Pancreas (tissue), 10 donors: Measurements from ENCODE around the gene CARD9. TPM values are rescaled to one million over a fixed set of nuclear protein-coding genes. Genes with fewer than 3 reads are reported as not detected.
"Not testable (repeated sequence)": the region's sequence is repeated elsewhere in the genome, so short reads cannot be mapped to it uniquely, and the experiment has no call there.

Source experiments
- ATAC-seq, 4 donors: fragments of 200-7000 bp; cut with Tn5 transposase; one replicate each; pipeline versions ENCODE4 v1.8.0 to v1.9.1; 2020; ENCODE audit warnings: mild to moderate bottlenecking in 4 of 4, moderate library complexity in 4 of 4
- DNase-seq, 6 donors: peaks; one replicate each; pipeline ENCODE4 v3.0.0-alpha.2; 2020
- FAIRE-seq: peaks from 2 replicates; lab custom pipeline; 2012; peaks lifted over from hg19 to GRCh38; lab: Jason Lieb, UNC
- H3K27ac ChIP-seq, 4 donors: fragments of 200-600 bp; sonication (generic); 1 replicate in 3 of 4; 2 replicates in 1 of 4; pipeline versions ENCODE4 v1.5.0 to v1.8.0; 2020
- H3K27me3 ChIP-seq, 4 donors: fragments of 200-600 bp; one replicate each; pipeline ENCODE4 v1.8.0; 2021
- H3K36me3 ChIP-seq, 3 donors: fragments of 200-600 bp; sonication (generic) in 1 of 3; one replicate each; pipeline versions ENCODE4 v1.5.0 to v1.8.0; 2020 to 2021
- H3K4me1 ChIP-seq, 3 donors: fragments of 200-600 bp; one replicate each; pipeline ENCODE4 v1.8.0; 2021
- H3K4me3 ChIP-seq, 4 donors: fragments of 200-600 bp; sonication (generic) in 2 of 4; one replicate each; pipeline versions ENCODE4 v1.5.0 to v1.8.0; 2020 to 2021
- H3K9me3 ChIP-seq, 4 donors: fragments of 200-600 bp; one replicate each; pipeline ENCODE4 v1.8.0; 2021
- WGBS, 2 donors: extraction: QIAGEN DNeasy Blood & Tissue Kit; methylation state at CpG; one replicate each; pipeline ENCODE4 v1.1.7; 2013; 5-methylcytosine and 5-hydroxymethylcytosine counted together
- intact Hi-C, 3 donors: fragments of 100-400 bp; cut with DNase I; formaldehyde crosslinking; loops; one replicate each; pipeline versions ENCODE4 v1.11.1 to v1.14.2; 2022
- polyA plus RNA-seq, 2 donors: library from polyadenylated mRNA; stranded (reverse); fragments of 200-250 nt; gene quantifications; one replicate each; pipeline ENCODE4 v1.2.3, GENCODE V29; 2013
- total RNA-seq, 6 donors: library from RNA; stranded (reverse); fragmentation: NEBNext Ultra II Directional in 4 of 6; extraction: Animal tissue kit (Norgen Biotek cat#: 25700) in 4 of 6; gene quantifications; one replicate each; pipeline versions ENCODE4 v1.2.1 to v1.2.4, GENCODE V29; 2021 to 2023
- TF ChIP-seq, protein P1 (sequence below), 4 donors: fragments of 200-600 bp; sonication (generic) in 3 of 4; IDR thresholded peaks; one replicate each; pipeline versions ENCODE4 v1.5.0 to v1.8.0; 2021; ENCODE audit warnings: antibody characterized with exemption in 4 of 4
- donor health status: healthy with polysubstance abuse.
- donor health status: DM: no; HTN: no; CAD: no; lungs with moderate emphysema.
- donor health status: DM: no; HTN: no; CAD: no.
- donor health status: control.
- donor health status: control.
- donor health status: Bipolar disorder and iron deficiency.
- donor health status: DM: yes; HTN: yes; CAD: no.
- donor health status: DM: no; HTN: no; CAD: no.
- donor health status: DM: no; HTN: no; CAD: no.
- donor health status: DM: yes; HTN: yes; CAD: no.

Gene CARD9
- total and polyA plus RNA-seq, 8 donors, result 0.23 to 5.1 (median 1.1) TPM

GRCh38 chr9:136410500-136411287, 37.2 kb upstream of the CARD9 start, which contains the start of the genes ENTR1 and PMPCA:
ENTR1 (minus strand) TSS chr9:136410614; CDS start chr9:136410397, 217 bp downstream.
PMPCA (plus strand) TSS chr9:136410658; CDS start chr9:136410669, 11 bp downstream.
- Histone ChIP-seq H3K4me1 (peaks cover 0 to 15% (median 13%) of the 10 kb centered on the region in 3 donors), H3K27ac (peak within 1 kb of the TSS; percentile 67 to 74 (median 68)), H3K27me3 (no peaks in the 10 kb centered on the region), H3K36me3 (peaks cover 0 to 31% (median 11%) of the 10 kb centered on the region in 3 donors), H3K4me3 (peak within 1 kb of the TSS; percentile 72 to 97 (median 89)), H3K9me3 (no peaks in the 10 kb centered on the region)
- ATAC-seq (peak; percentile 91 to 97 (median 96)), FAIRE-seq (no peak), DNase-seq (peak; percentile 88 to 97 (median 92))
- WGBS, 2 donors, result 0 to 1% methylated on average over 74 to 83 of the region's 83 CpGs
- intact Hi-C loops, result no loop called here
- TF ChIP-seq, protein P1, sequence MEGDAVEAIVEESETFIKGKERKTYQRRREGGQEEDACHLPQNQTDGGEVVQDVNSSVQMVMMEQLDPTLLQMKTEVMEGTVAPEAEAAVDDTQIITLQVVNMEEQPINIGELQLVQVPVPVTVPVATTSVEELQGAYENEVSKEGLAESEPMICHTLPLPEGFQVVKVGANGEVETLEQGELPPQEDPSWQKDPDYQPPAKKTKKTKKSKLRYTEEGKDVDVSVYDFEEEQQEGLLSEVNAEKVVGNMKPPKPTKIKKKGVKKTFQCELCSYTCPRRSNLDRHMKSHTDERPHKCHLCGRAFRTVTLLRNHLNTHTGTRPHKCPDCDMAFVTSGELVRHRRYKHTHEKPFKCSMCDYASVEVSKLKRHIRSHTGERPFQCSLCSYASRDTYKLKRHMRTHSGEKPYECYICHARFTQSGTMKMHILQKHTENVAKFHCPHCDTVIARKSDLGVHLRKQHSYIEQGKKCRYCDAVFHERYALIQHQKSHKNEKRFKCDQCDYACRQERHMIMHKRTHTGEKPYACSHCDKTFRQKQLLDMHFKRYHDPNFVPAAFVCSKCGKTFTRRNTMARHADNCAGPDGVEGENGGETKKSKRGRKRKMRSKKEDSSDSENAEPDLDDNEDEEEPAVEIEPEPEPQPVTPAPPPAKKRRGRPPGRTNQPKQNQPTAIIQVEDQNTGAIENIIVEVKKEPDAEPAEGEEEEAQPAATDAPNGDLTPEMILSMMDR (IDR thresholded peaks at IDR 0.05), result no peak

DNA sequence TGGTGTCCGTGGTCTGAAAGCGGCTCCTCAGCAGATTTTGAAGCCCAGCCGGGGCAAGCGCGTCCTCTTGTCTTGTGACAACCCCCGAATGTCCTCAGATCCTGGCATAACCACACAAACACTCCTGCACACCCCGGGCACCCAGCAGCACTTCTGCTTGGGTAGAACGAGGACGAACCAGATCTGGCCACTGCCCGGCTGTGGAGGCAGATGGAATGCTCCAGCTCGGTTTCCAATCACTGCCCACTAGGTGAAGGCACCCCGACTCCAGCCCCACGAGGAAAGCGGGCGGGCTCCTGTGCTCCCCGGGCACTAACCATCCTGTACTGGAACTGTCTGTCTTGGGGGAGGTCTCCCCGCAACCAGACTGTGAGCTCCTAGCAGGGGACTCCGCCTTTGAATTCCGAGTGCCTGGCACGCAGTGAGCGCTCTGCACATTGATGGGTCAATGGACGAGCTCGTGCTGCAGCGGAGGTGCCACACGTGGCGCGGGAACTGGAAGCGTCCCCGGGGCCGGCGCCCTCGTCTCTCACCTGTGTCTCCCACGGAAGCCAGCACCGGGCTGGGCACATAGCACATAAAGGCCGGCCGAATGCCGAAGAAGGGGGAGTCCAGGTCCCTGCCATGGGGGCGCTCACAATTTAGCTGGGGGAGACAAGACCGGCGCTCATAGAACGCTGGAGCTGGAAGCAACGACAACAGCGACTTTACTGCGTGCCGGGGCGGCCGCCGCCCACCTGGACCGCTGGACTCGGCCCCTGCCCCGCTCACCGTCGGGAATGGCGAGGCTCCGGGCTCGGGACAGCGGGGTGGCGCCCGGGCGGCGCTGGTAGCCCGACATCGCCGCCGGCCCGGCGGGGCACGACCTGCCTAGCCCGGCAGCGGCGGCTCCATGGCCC, 36.3 kb upstream of the CARD9 start:
- Histone ChIP-seq H3K9me3 (no peaks in the 10 kb centered on the region), H3K27ac (peak overlapping the region in 2 of 4 donors; percentile 28 to 51)
- intact Hi-C loops, result no loop called here

GRCh38 chr9:136407911-136408310, 34.4 kb upstream of the CARD9 start:
- intact Hi-C loops, result no loop called here
- no peak for DNase-seq
- Histone ChIP-seq H3K4me1 (peaks cover 0 to 15% (median 13%) of the 10 kb centered on the region in 3 donors), H3K27me3 (no peaks in the 10 kb centered on the region), H3K27ac (no peak overlapping the region), H3K4me3 (no peak overlapping the region), H3K36me3 (peaks cover 0 to 19% (median 6%) of the 10 kb centered on the region in 3 donors), H3K9me3 (no peaks in the 10 kb centered on the region)
- FAIRE-seq, result no peak
- TF ChIP-seq, protein P1 (IDR thresholded peaks at IDR 0.05), result no peak
- no peak for ATAC-seq
- WGBS, 2 donors, result 87 to 90% methylated on average over 7 of the region's 7 CpGs

More for the DNA sequence above, 36.3 kb upstream of the CARD9 start:
- ATAC-seq, result peak; percentile 25 to 49 (median 39)
- 9 to 11% methylated on average over 51 to 71 of the region's 71 CpGs for WGBS, 2 donors
- TF ChIP-seq, protein P1 (IDR thresholded peaks at IDR 0.05), result no peak
- peak in 4 of 6 donors; percentile 29 to 78 (median 60) for DNase-seq
- Histone ChIP-seq H3K4me3 (peak overlapping the region; percentile 55 to 97 (median 76)), H3K27me3 (no peaks in the 10 kb centered on the region), H3K36me3 (peaks cover 0 to 30% (median 11%) of the 10 kb centered on the region in 3 donors), H3K4me1 (peaks cover 0 to 15% (median 13%) of the 10 kb centered on the region in 3 donors)
- no peak for FAIRE-seq

DNA sequence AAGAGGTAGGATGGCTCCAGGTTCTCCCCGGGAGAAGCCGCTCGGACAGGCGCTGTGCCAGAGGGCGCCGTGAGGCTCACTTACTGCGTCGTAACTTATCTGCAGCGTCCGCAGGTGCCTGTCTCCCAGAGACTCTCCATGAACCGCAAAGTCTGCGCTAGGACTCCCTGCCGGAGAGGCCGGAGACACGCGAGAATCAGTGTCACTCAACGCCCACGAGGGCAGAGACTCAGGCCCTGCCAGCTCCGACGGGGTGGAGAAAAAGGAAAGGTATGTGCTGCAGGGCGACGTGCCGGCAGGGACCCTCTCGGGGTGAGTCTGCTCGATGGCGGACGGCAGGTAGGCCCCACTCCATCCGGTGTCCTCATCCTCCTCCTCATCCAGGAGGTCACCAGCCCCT, 33.6 kb upstream of the CARD9 start:
- intact Hi-C loops, H3K9me3 ChIP-seq, ATAC-seq, H3K4me3 ChIP-seq, FAIRE-seq, H3K27ac ChIP-seq, H3K27me3 ChIP-seq: not testable (repeated sequence)
- Histone ChIP-seq H3K4me1 (peaks cover 0 to 15% (median 13%) of the 10 kb centered on the region in 3 donors), H3K36me3 (peaks cover 0 to 19% (median 6%) of the 10 kb centered on the region in 3 donors)
- WGBS, 2 donors, result 89 to 92% methylated on average over 28 of the region's 28 CpGs
- DNase-seq, result peak in 2 of 6 donors; percentile 35 to 55

DNA sequence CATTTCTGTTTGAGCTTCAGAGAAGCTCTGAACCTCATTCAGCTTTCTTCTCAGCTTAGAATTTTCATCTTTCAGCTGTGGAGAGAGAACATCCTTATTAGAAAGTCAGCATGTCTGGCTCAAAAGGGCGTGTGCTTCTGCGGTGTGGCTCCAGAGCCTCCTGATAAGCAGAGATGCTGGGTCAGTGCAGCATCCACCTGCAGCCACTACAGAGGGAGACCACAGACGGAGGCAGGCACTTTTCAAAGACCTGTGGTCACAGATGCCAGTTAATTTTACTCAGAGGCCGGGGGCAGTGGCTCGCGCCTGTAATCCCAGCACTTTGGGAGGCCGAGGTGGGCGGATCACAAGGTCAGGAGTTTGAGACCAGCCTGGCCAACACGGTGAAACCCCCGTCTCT, 32.4 kb upstream of the CARD9 start:
- H3K4me3 ChIP-seq, H3K4me1 ChIP-seq, H3K9me3 ChIP-seq, H3K27me3 ChIP-seq, H3K27ac ChIP-seq, ATAC-seq, FAIRE-seq, intact Hi-C loops, DNase-seq: not testable (repeated sequence)
- H3K36me3 ChIP-seq, result peaks cover 0 to 19% (median 6%) of the 10 kb centered on the region in 3 donors
- 88 to 89% methylated on average over 10 of the region's 10 CpGs for WGBS, 2 donors
